PC-9 (cell line): Measurements from ENCODE around the gene RAB11B.
"Not testable (repeated sequence)": the region's sequence is repeated elsewhere in the genome, so short reads cannot be mapped to it uniquely, and the experiment has no call there.

ENCODE experiments used
- EZH2 ChIP-seq: fragments of 200-600 bp; sonication (generic); IDR thresholded peaks from 2 replicates; pipeline ENCODE4 v1.8.0; 2017; ENCODE audit warnings: antibody characterized with exemption, low read depth
- TF ChIP-seq, protein P1 (sequence below): fragments of 200-600 bp; sonication (generic); conservative IDR thresholded peaks from 2 replicates; pipeline ENCODE4 v1.6.1; 2017; ENCODE audit warnings: mixed run types, antibody characterized with exemption, mild to moderate bottlenecking, moderate library complexity

DNA sequence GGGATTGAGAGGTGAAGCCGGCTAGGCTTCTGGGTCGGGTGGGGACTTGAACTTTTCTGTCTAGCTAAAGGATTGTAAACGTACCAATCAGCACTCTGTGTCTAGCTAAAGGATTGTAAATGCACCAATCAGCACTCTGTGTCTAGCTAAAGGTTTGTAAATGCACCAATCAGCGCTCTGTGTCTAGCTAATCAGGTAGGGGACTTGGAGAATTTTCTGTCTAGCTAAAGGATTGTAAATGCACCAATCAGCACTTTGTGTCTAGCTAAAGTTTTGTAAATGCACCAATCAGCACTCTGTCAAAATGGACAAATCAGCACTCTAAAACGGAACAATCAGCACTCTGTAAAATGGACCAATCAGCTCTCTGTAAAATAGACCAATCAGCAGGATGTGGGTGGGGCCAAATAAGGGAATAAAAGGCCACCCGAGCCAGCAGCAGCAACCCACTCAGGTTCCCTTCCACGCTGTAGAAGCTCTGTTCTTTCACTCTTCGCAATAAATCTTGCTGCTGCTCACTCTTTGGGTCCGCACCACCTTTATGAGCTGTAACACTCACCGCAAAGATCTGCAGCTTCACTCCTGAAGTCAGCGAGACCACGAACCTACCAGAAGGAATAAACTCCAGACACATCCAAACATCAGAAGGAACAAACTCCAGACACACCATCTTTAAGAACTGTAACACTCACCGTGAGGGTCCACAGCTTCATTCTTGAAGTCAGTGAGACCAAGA lies 10.8 kb upstream of the RAB11B start:
- TF ChIP-seq, protein P1, sequence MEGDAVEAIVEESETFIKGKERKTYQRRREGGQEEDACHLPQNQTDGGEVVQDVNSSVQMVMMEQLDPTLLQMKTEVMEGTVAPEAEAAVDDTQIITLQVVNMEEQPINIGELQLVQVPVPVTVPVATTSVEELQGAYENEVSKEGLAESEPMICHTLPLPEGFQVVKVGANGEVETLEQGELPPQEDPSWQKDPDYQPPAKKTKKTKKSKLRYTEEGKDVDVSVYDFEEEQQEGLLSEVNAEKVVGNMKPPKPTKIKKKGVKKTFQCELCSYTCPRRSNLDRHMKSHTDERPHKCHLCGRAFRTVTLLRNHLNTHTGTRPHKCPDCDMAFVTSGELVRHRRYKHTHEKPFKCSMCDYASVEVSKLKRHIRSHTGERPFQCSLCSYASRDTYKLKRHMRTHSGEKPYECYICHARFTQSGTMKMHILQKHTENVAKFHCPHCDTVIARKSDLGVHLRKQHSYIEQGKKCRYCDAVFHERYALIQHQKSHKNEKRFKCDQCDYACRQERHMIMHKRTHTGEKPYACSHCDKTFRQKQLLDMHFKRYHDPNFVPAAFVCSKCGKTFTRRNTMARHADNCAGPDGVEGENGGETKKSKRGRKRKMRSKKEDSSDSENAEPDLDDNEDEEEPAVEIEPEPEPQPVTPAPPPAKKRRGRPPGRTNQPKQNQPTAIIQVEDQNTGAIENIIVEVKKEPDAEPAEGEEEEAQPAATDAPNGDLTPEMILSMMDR: not testable (repeated sequence)
- not testable (repeated sequence) for TF ChIP-seq EZH2
